Breast epithelium (tissue), 4 donors: ENCODE measurements around the gene KLHL10. TPM values are rescaled to one million over a fixed set of nuclear protein-coding genes. Genes with fewer than 3 reads are reported as not detected.

Experiments
- DNase-seq, 2 donors: peaks; one replicate each; pipeline ENCODE4 v3.0.0-alpha.2; 2019; ENCODE audit warnings: low spot score in 2 of 2
- H3K27ac ChIP-seq, 2 donors: fragments of 200-600 bp; sonication (generic) in 1 of 2; one replicate each; pipeline ENCODE4 v1.5.1; 2016 to 2019; ENCODE audit warnings: mild to moderate bottlenecking in 1 of 2
- H3K27me3 ChIP-seq, 2 donors: fragments of 200-600 bp; sonication (generic) in 1 of 2; one replicate each; pipeline versions ENCODE4 v1.5.1 to v1.6.0; 2017 to 2019; ENCODE audit warnings: control low read depth in 1 of 2, mild to moderate bottlenecking in 1 of 2
- H3K36me3 ChIP-seq: fragments of 200-600 bp; one replicate; pipeline ENCODE4 v1.5.1; 2019
- H3K4me1 ChIP-seq, 2 donors: fragments of 200-600 bp; sonication (generic); one replicate each; pipeline ENCODE4 v1.5.1; 2016 to 2019; ENCODE audit warnings: control low read depth in 1 of 2
- H3K4me3 ChIP-seq, 3 donors: fragments of 200-600 bp; sonication (generic); 1 replicate in 2 of 3; 2 replicates in 1 of 3; pipeline ENCODE4 v1.5.1; 2016 to 2019; ENCODE audit warnings: mild to moderate bottlenecking in 3 of 3, moderate library complexity in 2 of 3
- H3K9me3 ChIP-seq, 2 donors: fragments of 200-600 bp; sonication (generic) in 1 of 2; one replicate each; pipeline ENCODE4 v1.5.1; 2016 to 2019; ENCODE audit warnings: control low read depth in 1 of 2
- CTCF ChIP-seq, 3 donors: fragments of 450-650 bp; IDR thresholded peaks; one replicate each; pipeline ENCODE4 v1.5.1; 2016 to 2017; ENCODE audit warnings: antibody characterized with exemption in 3 of 3, mild to moderate bottlenecking in 3 of 3, moderate library complexity in 3 of 3
- POLR2A ChIP-seq: fragments of 450-650 bp; IDR thresholded peaks from one replicate; pipeline ENCODE4 v1.6.1; 2016; ENCODE audit warnings: antibody characterized with exemption, mild to moderate bottlenecking, moderate library complexity
- POLR2AphosphoS5 ChIP-seq, 3 donors: sonication (generic); formaldehyde crosslinking; IDR thresholded peaks; one replicate each; pipeline ENCODE4 v1.6.1; 2017; ENCODE audit warnings: antibody characterized with exemption in 3 of 3
- intact Hi-C: fragments of 100-400 bp; cut with DNase I; formaldehyde crosslinking; loops from one replicate; pipeline ENCODE4 v1.15.1; 2023; ENCODE audit warnings: low total_unique reads
- total RNA-seq, 3 donors: library from RNA; depleted of rRNA; stranded (reverse); fragments of >200 nt; gene quantifications; one replicate each; pipeline ENCODE4 v1.1.0, GENCODE V29; 2016

The KLHL10 gene
- total RNA-seq, 3 donors from 2014 or later = 0.80 to 0.88 TPM; not detected in 1

- Histone ChIP-seq H3K27me3 (no peaks in the 10 kb centered on the region), H3K36me3 (no peaks in the 10 kb centered on the region), H3K4me3 (peak within 1 kb of the TSS; percentile 67 to 86 (median 79)), H3K27ac (peak within 1 kb of the TSS; percentile 56 to 81), H3K4me1 (peaks cover 3 to 6% of the 10 kb centered on the region in 2 donors), H3K9me3 (no peaks in the 10 kb centered on the region)
- intact Hi-C loops = no loop called here
- DNase-seq = peak in 1 of 2 donors; percentile 36
- TF ChIP-seq POLR2A (no peak), POLR2AphosphoS5 (IDR thresholded peaks at IDR 0.05) (peak in 1 of 3 donors; percentile 22)
These were observed 25.1 kb upstream of the KLHL10 start, which contains the start of gene FKBP10 for GRCh38 chr17:41812381-41813151. FKBP10 (plus strand) TSS chr17:41813004; CDS start chr17:41813035, 31 bp downstream.

DNA sequence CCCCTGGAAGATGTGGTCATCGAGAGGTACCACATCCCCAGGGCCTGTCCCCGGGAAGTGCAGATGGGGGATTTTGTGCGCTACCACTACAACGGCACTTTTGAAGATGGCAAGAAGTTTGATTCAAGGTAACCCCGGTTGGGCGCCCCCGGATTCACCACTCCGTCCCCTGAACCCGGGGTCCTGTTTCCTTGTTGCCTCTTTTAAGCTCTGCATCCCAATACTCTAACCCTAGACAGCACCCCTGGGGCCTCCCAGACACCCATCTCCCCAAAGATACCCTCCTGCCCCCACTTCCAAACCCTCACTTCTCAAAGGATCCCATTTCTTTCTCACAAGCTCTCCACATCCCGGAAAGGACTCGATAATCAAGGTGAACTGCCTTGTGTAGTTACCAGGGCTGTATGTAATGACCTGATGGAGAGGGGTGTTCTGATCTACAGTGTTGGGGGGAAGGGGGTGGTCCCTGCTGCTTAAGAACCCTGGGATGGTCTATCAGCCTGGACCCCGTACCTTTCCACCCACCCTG lies 24.4 kb upstream of the KLHL10 start:
- peak overlapping the region; percentile 56 to 81 for H3K27ac ChIP-seq

GRCh38 chr17:41813699-41814124 lies 23.9 kb upstream of the KLHL10 start:
- Histone ChIP-seq H3K9me3 (no peaks in the 10 kb centered on the region), H3K4me3 (peak overlapping the region; percentile 67 to 86 (median 79)), H3K27me3 (no peaks in the 10 kb centered on the region), H3K4me1 (peaks cover 3 to 6% of the 10 kb centered on the region in 2 donors), H3K36me3 (no peaks in the 10 kb centered on the region), H3K27ac (peak overlapping the region; percentile 56 to 81)
- DNase-seq = no peak
- TF ChIP-seq CTCF (IDR thresholded peaks at IDR 0.05) = no peak
- no peak for TF ChIP-seq POLR2AphosphoS5 (IDR thresholded peaks at IDR 0.05)
- no peak for TF ChIP-seq POLR2A
- intact Hi-C loops = no loop called here

More for the DNA sequence above, 24.4 kb upstream of the KLHL10 start:
- TF ChIP-seq POLR2AphosphoS5 (IDR thresholded peaks at IDR 0.05) (no peak), CTCF (IDR thresholded peaks at IDR 0.05) (no peak), POLR2A (no peak)
- intact Hi-C loops = no loop called here
- Histone ChIP-seq H3K4me3 (peak overlapping the region; percentile 67 to 86 (median 79)), H3K27me3 (no peaks in the 10 kb centered on the region), H3K9me3 (no peaks in the 10 kb centered on the region), H3K36me3 (no peaks in the 10 kb centered on the region), H3K4me1 (peaks cover 3 to 6% of the 10 kb centered on the region in 2 donors)
- DNase-seq = no peak

GRCh38 chr17:41814195-41814594 lies 23.4 kb upstream of the KLHL10 start:
- TF ChIP-seq POLR2A (no peak), CTCF (IDR thresholded peaks at IDR 0.05) (no peak), POLR2AphosphoS5 (IDR thresholded peaks at IDR 0.05) (no peak)
- Histone ChIP-seq H3K4me3 (peak overlapping the region in 1 of 3 donors; percentile 86), H3K36me3 (no peaks in the 10 kb centered on the region), H3K27me3 (no peaks in the 10 kb centered on the region), H3K4me1 (peaks cover 3 to 6% of the 10 kb centered on the region in 2 donors), H3K27ac (peak overlapping the region in 1 of 2 donors; percentile 56), H3K9me3 (no peaks in the 10 kb centered on the region)
- no peak for DNase-seq
- intact Hi-C loops = no loop called here

DNA sequence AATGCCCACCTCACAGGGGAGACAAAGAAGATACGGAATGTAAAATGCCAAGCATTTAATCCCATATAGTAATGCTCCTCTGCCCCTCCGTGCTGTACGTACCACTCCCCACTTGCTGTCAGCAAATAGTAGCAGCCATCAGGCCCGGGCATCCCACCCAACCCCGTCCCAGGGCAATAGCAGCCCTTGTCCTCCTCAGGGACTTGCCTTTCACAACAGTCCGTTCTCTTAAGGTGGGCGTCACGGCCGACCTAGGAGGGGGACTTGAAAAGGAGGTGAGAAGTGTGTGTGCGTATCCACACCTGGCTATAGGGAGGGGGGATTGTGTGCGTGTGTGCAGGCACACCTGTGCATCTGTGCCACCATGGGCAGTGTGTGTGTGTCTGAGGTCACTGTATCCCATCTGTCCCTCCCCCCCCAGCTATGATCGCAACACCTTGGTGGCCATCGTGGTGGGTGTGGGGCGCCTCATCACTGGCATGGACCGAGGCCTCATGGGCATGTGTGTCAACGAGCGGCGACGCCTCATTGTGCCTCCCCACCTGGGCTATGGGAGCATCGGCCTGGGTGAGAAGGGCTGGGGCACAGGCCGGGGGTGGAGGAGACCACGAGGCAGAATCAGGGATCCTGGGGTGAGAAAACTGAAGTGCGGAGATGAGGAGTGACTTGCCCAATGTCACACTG lies 20.8 kb upstream of the KLHL10 start:
- DNase-seq = no peak
- no peaks in the 10 kb centered on the region for H3K9me3 ChIP-seq
- H3K36me3 ChIP-seq = no peaks in the 10 kb centered on the region
- H3K27me3 ChIP-seq = no peaks in the 10 kb centered on the region
- H3K4me1 ChIP-seq = no peaks in the 10 kb centered on the region
- no peak overlapping the region for H3K4me3 ChIP-seq
- intact Hi-C loops = loop anchor here (5.0 kb wide), 1 partner anchor 1091 kb away; no protein-coding TSS in a partner anchor
- TF ChIP-seq CTCF (IDR thresholded peaks at IDR 0.05) = no peak
- TF ChIP-seq POLR2AphosphoS5 (IDR thresholded peaks at IDR 0.05) = no peak
- TF ChIP-seq POLR2A = no peak
- H3K27ac ChIP-seq = no peak overlapping the region
